ENCODE results near the gene NT5E. TPM values are rescaled to one million over a fixed set of nuclear protein-coding genes. Genes with fewer than 3 reads are reported as not detected.

Gene NT5E
- total RNA-seq, 2 donors from 2014 or later = 1.5 to 5.1 TPM

- no peak overlapping the region for H3K4me3 Mint-ChIP-seq
- no peak for DNase-seq
- peaks cover 16% of the 10 kb centered on the region for H3K27me3 Mint-ChIP-seq
- H3K4me1 Mint-ChIP-seq = peaks cover 16% of the 10 kb centered on the region
- H3K36me3 Mint-ChIP-seq (ENCODE audit: low read depth) = no peaks in the 10 kb centered on the region
- no peaks in the 10 kb centered on the region for H3K9me3 ChIP-seq (ENCODE audit: control insufficient read depth, low read length, poor library complexity, severe bottlenecking)
- no peak overlapping the region for H3K27ac Mint-ChIP-seq
- ATAC-seq = no peak
Measured at GRCh38 chr6:85469276-85470022, 19.6 kb downstream of the NT5E start.

GRCh38 chr6:85470023-85470410, 20.1 kb downstream of the NT5E start:
- ATAC-seq (no peak), DNase-seq (no peak)
- Mint-ChIP-seq H3K4me1 (peaks cover 11% of the 10 kb centered on the region), H3K27me3 (peaks cover 11% of the 10 kb centered on the region), H3K36me3 (ENCODE audit: low read depth) (no peaks in the 10 kb centered on the region), H3K4me3 (no peak overlapping the region), H3K27ac (no peak overlapping the region)
- H3K9me3 ChIP-seq (ENCODE audit: control insufficient read depth, low read length, poor library complexity, severe bottlenecking) = no peaks in the 10 kb centered on the region

- H3K36me3 Mint-ChIP-seq (ENCODE audit: low read depth) = no peaks in the 10 kb centered on the region
- H3K27me3 Mint-ChIP-seq = peaks cover 11% of the 10 kb centered on the region
- peaks cover 3% of the 10 kb centered on the region for H3K4me1 Mint-ChIP-seq
- H3K27ac Mint-ChIP-seq = no peak overlapping the region
- ATAC-seq (no peak), DNase-seq (no peak)
- H3K9me3 ChIP-seq (ENCODE audit: control insufficient read depth, low read length, poor library complexity, severe bottlenecking) = no peaks in the 10 kb centered on the region
- H3K4me3 Mint-ChIP-seq = no peak overlapping the region
Measured at GRCh38 chr6:85472744-85473143, 22.9 kb downstream of the NT5E start.

- Mint-ChIP-seq H3K4me3 (no peak overlapping the region), H3K27ac (no peak overlapping the region), H3K4me1 (no peaks in the 10 kb centered on the region), H3K36me3 (ENCODE audit: low read depth) (no peaks in the 10 kb centered on the region), H3K27me3 (peaks cover 11% of the 10 kb centered on the region)
- no peaks in the 10 kb centered on the region for H3K9me3 ChIP-seq (ENCODE audit: control insufficient read depth, low read length, poor library complexity, severe bottlenecking)
- ATAC-seq = no peak
- no peak for DNase-seq
Measured at GRCh38 chr6:85473748-85474147, 23.9 kb downstream of the NT5E start.

- Mint-ChIP-seq H3K4me1 (no peaks in the 10 kb centered on the region), H3K27ac (no peak overlapping the region), H3K27me3 (peaks cover 16% of the 10 kb centered on the region), H3K36me3 (ENCODE audit: low read depth) (no peaks in the 10 kb centered on the region), H3K4me3 (no peak overlapping the region)
- H3K9me3 ChIP-seq (ENCODE audit: control insufficient read depth, low read length, poor library complexity, severe bottlenecking) = no peaks in the 10 kb centered on the region
- DNase-seq (no peak), ATAC-seq (no peak)
Measured at GRCh38 chr6:85476532-85476931, 26.6 kb downstream of the NT5E start.

GRCh38 chr6:85479208-85479607, 29.3 kb downstream of the NT5E start:
- no peak overlapping the region for H3K4me3 Mint-ChIP-seq
- H3K27ac Mint-ChIP-seq = no peak overlapping the region
- no peak for ATAC-seq
- H3K9me3 ChIP-seq (ENCODE audit: control insufficient read depth, low read length, poor library complexity, severe bottlenecking) = no peaks in the 10 kb centered on the region
- DNase-seq = no peak
- H3K36me3 Mint-ChIP-seq (ENCODE audit: low read depth) = no peaks in the 10 kb centered on the region
- H3K4me1 Mint-ChIP-seq = peaks cover 10% of the 10 kb centered on the region
- H3K27me3 Mint-ChIP-seq = peaks cover 27% of the 10 kb centered on the region

- no peak overlapping the region for H3K27ac Mint-ChIP-seq
- peaks cover 2% of the 10 kb centered on the region for H3K36me3 Mint-ChIP-seq (ENCODE audit: low read depth)
- no peak for ATAC-seq
- peaks cover 22% of the 10 kb centered on the region for H3K27me3 Mint-ChIP-seq
- no peak for DNase-seq
- H3K4me3 Mint-ChIP-seq = no peak overlapping the region
- H3K4me1 Mint-ChIP-seq = peaks cover 10% of the 10 kb centered on the region
- no peaks in the 10 kb centered on the region for H3K9me3 ChIP-seq (ENCODE audit: control insufficient read depth, low read length, poor library complexity, severe bottlenecking)
Measured at GRCh38 chr6:85482206-85482904, 32.5 kb downstream of the NT5E start.

GRCh38 chr6:85482905-85483700, 33.2 kb downstream of the NT5E start:
- ATAC-seq (peak; percentile 86), DNase-seq (peak; percentile 46 to 77 (median 52))
- peaks cover 2% of the 10 kb centered on the region for H3K36me3 Mint-ChIP-seq (ENCODE audit: low read depth)
- no peaks in the 10 kb centered on the region for H3K9me3 ChIP-seq (ENCODE audit: control insufficient read depth, low read length, poor library complexity, severe bottlenecking)
- H3K4me3 Mint-ChIP-seq = peak overlapping the region; percentile 58
- H3K27me3 Mint-ChIP-seq = peaks cover 22% of the 10 kb centered on the region
- H3K4me1 Mint-ChIP-seq = peaks cover 10% of the 10 kb centered on the region
- H3K27ac Mint-ChIP-seq = no peak overlapping the region

- H3K4me3 Mint-ChIP-seq = no peak overlapping the region
- no peak overlapping the region for H3K27ac Mint-ChIP-seq
- DNase-seq = no peak
- peaks cover 2% of the 10 kb centered on the region for H3K36me3 Mint-ChIP-seq (ENCODE audit: low read depth)
- no peak for ATAC-seq
- no peaks in the 10 kb centered on the region for H3K9me3 ChIP-seq (ENCODE audit: control insufficient read depth, low read length, poor library complexity, severe bottlenecking)
- H3K27me3 Mint-ChIP-seq = peaks cover 22% of the 10 kb centered on the region
- peaks cover 10% of the 10 kb centered on the region for H3K4me1 Mint-ChIP-seq
Measured at GRCh38 chr6:85483846-85484245, 34.0 kb downstream of the NT5E start.

- peaks cover 20% of the 10 kb centered on the region for H3K27me3 Mint-ChIP-seq
- H3K4me1 Mint-ChIP-seq = peaks cover 10% of the 10 kb centered on the region
- ATAC-seq (no peak), DNase-seq (no peak)
- no peaks in the 10 kb centered on the region for H3K9me3 ChIP-seq (ENCODE audit: control insufficient read depth, low read length, poor library complexity, severe bottlenecking)
- no peak overlapping the region for H3K4me3 Mint-ChIP-seq
- H3K36me3 Mint-ChIP-seq (ENCODE audit: low read depth) = peaks cover 2% of the 10 kb centered on the region
- H3K27ac Mint-ChIP-seq = no peak overlapping the region
Measured at GRCh38 chr6:85484948-85485347, 35.1 kb downstream of the NT5E start.

- H3K27me3 Mint-ChIP-seq = peaks cover 4% of the 10 kb centered on the region
Measured at GRCh38 chr6:85490516-85491248, 40.8 kb downstream of the NT5E start.

GRCh38 chr6:85493389-85493788, 43.5 kb downstream of the NT5E start:
- no peak overlapping the region for H3K27ac Mint-ChIP-seq
- H3K4me1 Mint-ChIP-seq = no peaks in the 10 kb centered on the region
- H3K4me3 Mint-ChIP-seq = no peak overlapping the region
- no peaks in the 10 kb centered on the region for H3K27me3 Mint-ChIP-seq
- ATAC-seq = no peak
- no peaks in the 10 kb centered on the region for H3K9me3 ChIP-seq (ENCODE audit: control insufficient read depth, low read length, poor library complexity, severe bottlenecking)
- H3K36me3 Mint-ChIP-seq (ENCODE audit: low read depth) = no peaks in the 10 kb centered on the region
- no peak for DNase-seq

More at GRCh38 chr6:85490516-85491248, 40.8 kb downstream of the NT5E start:
- ATAC-seq (no peak), DNase-seq (no peak)
- Mint-ChIP-seq H3K36me3 (ENCODE audit: low read depth) (peaks cover 2% of the 10 kb centered on the region), H3K27ac (no peak overlapping the region), H3K4me3 (no peak overlapping the region), H3K4me1 (no peaks in the 10 kb centered on the region)
- H3K9me3 ChIP-seq (ENCODE audit: control insufficient read depth, low read length, poor library complexity, severe bottlenecking) = no peaks in the 10 kb centered on the region
